Measurements from ENCODE around the gene CDH23. TPM values are rescaled to one million over a fixed set of nuclear protein-coding genes. Genes with fewer than 3 reads are reported as not detected.

The CDH23 gene
- total and polyA plus RNA-seq, 2 of the 8 experiments (the other 6 are each of a cell fraction or from before 2014, with no cell fraction given), result 1.9 to 4.9 TPM

DNA sequence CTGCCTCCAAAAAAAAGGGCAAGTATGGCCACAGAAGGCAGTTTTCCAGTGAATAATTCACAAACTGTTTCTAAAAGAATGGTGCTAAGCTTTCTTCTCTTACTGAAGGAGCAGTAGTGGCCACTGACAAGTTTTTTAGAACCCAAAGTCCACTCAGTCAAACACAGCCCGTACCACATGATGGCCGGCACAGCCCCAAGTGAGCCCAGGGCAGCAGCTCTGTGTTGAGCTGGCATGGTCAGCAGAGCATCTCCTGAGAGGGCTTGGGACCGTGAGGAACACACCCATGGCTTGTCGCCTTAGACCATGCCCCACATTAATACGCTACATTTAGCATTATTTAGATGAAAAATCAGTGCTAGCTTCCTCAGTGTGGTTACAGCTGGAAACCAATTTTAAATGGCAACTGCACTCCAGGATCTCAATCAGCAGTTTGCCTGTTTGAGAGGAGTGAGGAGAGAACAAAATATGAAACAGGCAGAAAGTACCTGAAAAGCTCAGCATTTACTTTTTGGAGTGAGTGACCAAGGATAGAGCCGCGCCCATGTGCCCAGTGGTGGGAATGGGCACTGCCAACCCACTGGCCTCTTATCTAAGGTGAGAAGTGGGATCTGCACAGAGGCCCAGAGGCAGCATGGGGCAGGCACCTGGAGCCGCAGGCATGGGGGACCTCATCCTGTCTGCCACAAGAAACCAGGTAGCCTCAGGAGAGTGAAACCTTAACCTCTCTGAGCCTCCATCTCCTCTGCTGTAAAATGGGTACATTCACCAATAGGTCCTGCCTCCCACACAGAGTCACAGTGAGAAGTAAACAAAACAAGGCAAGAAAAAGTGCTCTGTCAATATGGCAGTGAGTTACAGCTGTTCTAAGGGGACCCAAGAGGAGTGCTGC is 437.0 kb downstream of the CDH23 start (continued):
- TF ChIP-seq CTCF (IDR thresholded peaks at IDR 0.05; ENCODE audit: control extremely low read depth in 1 of 3, insufficient read depth in 1 of 3, low read depth in 1 of 3, low read length in 3 of 3), result no peak
- TF ChIP-seq SRF (IDR thresholded peaks at IDR 0.05; ENCODE audit: low read depth, low read length), result no peak
- no peak for TF ChIP-seq GABPA (IDR thresholded peaks at IDR 0.05; ENCODE audit: borderline replicate concordance, insufficient read depth, low read length)
- TF ChIP-seq JUN (IDR thresholded peaks at IDR 0.05; ENCODE audit: low read depth, low read length), result no peak
- TF ChIP-seq SIX5 (IDR thresholded peaks at IDR 0.05; ENCODE audit: low read depth, low read length), result no peak
- no peak for TF ChIP-seq EP300 (IDR thresholded peaks at IDR 0.05; ENCODE audit: borderline replicate concordance in 1 of 2, low read depth in 2 of 2, low read length in 2 of 2)
- no peak for TF ChIP-seq KDM1A (IDR thresholded peaks at IDR 0.05; ENCODE audit: borderline replicate concordance, low read length)
- no peak for TF ChIP-seq SIN3A (conservative IDR thresholded peaks at IDR 0.05 in 1 of 2, IDR thresholded peaks at IDR 0.05 in 1 of 2; ENCODE audit: low read depth in 1 of 2, low read length in 2 of 2)
- TF ChIP-seq CEBPB (IDR thresholded peaks at IDR 0.05; ENCODE audit: low read depth, low read length), result no peak
- TF ChIP-seq CBX5 (IDR thresholded peaks at IDR 0.05; ENCODE audit: low read depth, low read length), result no peak
- TF ChIP-seq NRF1 (IDR thresholded peaks at IDR 0.05; ENCODE audit: low read depth, low read length), result no peak
- TF ChIP-seq, protein P1, sequence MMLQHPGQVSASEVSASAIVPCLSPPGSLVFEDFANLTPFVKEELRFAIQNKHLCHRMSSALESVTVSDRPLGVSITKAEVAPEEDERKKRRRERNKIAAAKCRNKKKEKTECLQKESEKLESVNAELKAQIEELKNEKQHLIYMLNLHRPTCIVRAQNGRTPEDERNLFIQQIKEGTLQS (IDR thresholded peaks at IDR 0.05; ENCODE audit: insufficient read depth, low read depth, low read length), result no peak
